Raji (cell line): ENCODE data around the gene CCR9.

Experiments used
- POLR2A ChIP-seq: IDR thresholded peaks from 2 replicates; pipeline ENCODE4 v1.6.1; 2011; ENCODE audit warnings: low read depth, low read length, control low read depth; ENCODE audit not compliant: insufficient read depth

CCR9 gene, protein sequence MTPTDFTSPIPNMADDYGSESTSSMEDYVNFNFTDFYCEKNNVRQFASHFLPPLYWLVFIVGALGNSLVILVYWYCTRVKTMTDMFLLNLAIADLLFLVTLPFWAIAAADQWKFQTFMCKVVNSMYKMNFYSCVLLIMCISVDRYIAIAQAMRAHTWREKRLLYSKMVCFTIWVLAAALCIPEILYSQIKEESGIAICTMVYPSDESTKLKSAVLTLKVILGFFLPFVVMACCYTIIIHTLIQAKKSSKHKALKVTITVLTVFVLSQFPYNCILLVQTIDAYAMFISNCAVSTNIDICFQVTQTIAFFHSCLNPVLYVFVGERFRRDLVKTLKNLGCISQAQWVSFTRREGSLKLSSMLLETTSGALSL

DNA sequence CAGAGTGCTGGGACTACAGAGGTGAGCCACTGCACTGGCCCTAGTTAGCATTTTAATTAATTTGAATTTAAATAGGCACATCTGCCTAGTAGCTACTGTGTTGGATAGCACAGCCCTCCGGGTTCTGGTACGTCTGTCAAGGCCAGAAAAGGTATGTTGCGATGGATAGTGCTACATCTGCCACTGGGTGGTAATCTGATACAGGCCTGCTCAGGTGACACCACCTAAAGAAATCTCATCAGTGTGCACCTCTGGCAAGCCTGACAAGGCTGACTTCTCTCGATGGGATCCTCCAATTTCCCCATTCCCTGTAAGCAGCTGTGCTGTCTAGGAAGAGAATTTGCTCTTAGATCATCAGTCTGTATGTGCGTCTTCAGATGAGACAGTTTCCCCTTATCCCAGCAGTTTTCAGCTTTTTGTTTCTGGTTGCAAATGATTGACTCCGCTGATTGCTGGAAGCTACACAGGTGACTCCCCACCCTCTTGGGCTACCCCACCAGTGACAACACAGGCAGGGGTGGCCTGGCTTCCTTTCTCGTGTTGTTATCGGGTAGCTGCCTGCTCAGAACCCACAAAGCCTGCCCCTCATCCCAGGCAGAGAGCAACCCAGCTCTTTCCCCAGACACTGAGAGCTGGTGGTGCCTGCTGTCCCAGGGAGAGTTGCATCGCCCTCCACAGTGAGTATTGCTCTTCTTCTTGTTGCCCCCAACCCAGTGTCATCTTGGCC lies at the start of gene CCR9:
CCR9 (plus strand) TSS at position 565 of the 727 bp plus-strand sequence. CDS start 8,391 bp downstream, outside the sequence.
- no peak for TF ChIP-seq POLR2A

DNA sequence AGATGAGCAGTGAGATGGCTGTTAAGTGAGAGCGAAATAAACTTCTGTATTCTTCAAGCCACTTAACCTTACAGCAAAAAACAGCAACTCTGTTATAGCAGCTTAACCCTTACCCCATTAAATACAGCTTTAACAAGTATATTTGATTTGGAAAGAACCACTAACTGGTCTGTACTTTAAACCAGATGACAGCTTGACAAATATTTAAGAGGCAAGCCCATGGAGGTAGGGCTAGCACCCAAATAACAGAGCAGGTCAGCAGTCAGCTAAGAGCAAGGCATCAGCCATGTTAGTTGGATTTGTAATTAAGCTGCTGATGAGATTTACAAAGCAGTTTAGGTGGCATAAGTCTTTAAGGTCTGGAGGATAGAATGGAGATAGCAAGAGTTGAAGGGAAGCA lies 47.9 kb upstream of the CCR9 start:
- TF ChIP-seq POLR2A: no peak

DNA sequence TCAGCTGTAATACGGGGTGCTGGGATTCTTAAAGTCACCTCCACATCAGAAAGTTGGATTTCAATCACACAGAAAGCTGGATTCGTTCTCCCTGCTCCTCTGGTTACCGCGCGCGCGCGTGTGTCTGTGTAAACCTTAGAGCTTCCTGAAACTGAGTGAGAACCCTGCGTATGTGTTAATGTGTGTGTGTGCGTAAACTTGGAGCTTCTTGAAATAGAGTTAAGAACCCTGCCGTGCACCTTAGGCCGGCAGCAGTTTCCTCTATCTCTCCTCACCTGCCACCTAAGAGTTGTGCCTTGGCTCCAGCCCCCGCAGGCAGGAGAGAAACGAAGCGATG lies 45.0 kb upstream of the CCR9 start:
- no peak for TF ChIP-seq POLR2A

DNA sequence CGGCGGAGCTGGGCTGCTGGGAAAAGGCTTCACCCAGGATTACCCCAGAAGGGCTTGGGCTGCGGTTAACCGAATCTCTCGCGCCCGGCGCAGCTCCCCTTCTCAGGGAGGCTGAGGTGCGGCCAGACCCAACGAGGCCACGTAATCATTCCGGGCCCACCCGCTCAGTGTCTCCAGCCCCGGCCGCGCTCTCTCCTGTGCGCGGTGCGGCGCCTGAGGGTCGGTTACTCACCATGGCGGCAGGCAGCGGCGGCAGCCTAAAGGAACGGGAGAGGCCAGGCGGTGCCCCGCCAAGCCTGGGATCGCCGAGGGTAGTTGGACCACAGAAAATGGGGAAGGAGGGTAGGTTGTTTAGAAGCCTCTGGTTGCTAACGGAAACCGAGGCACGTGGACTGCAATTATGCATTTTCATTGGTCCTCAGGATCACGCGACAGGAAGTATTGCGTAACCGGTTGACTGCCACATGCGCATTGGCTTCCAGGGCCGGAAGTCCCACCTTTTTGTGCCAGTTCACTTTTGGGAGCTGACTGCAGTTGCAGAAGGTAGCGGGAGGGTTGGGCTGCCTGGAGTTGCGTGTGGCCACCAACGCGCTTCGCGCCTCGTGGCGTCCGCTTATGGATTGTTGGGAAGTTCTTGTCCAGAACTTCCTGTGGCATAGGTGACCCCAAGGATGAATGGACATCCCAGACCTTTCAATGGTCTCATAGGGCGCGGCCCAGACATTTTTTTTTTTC lies 44.4 kb upstream of the CCR9 start, which contains the start of gene LZTFL1:
LZTFL1 (minus strand) TSS at position 363 of the 735 bp plus-strand sequence; CDS start at position 235, 128 bp downstream.
- peak; percentile 79 for TF ChIP-seq POLR2A

DNA sequence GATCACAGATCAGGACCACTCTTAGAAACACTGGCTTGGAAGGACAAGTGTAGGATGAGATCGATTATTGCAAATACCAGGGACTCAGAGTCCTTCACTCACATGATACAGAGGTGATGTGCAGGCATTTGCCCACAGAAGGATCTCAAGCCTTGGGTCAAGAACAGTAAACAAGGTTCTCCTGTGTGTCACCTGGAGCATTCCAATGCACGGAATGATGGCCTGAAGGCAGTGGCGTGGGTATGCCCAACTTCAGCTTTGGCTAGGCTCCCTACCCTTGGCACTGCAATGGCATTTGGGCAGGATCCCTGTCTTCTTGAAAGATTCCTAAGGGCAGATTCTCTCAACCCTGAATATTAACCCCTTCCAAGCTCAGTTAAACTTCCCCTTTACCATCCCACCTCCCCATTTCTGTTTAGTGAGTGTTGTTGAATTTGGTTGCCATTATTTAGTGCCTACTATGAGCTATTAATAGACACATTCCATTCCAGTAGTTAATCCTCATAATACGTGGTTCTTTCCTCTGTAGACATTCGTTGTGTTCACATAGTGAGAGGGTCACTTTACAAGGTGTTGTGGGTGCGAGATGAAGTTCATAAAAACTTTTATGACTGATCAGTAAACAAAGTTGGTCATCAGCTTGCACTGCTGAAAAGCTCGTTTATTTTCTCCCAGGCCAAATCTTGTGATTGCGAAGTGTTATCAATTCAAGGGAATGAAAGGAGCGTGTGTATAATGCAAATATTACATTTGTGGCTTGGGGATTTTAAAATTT lies 43.3 kb upstream of the CCR9 start:
- no peak for TF ChIP-seq POLR2A

DNA sequence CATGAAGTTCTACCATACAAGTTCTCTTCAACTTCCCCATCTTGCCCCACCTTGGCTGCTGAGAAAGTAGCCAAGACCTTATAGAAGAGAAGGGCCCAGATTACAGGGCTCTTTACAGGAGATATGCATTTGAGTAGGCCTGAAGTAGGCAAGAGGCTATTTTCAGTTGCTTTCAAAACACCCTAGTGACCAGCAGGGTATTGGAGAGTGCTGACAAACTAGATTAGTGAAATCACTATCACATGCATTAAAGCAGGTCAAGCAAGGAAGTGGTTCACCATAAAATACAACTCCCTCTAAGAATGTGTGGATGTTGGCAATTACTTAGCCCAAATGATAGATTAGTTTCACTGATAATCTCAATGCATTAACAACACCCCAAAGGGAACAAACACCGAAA lies 41.7 kb upstream of the CCR9 start:
- TF ChIP-seq POLR2A: no peak

DNA sequence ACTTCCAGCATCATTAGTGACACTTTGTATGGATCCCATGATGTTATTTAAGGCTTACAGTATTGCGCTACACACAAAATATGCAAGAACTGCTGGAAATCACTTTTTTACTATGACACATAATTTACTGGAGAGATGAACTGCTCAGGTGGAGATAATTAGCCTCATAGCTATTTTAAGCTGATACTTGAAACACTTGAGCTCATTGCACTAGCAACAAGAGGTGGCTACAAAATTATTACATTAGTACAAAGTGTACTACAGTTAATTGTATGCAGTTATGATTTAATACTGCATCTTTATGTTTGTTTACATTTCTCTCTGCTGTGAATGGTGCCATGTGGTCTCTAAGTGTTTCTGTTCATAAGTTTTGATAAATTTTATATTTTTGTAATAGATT lies 38.0 kb upstream of the CCR9 start:
- TF ChIP-seq POLR2A: no peak

DNA sequence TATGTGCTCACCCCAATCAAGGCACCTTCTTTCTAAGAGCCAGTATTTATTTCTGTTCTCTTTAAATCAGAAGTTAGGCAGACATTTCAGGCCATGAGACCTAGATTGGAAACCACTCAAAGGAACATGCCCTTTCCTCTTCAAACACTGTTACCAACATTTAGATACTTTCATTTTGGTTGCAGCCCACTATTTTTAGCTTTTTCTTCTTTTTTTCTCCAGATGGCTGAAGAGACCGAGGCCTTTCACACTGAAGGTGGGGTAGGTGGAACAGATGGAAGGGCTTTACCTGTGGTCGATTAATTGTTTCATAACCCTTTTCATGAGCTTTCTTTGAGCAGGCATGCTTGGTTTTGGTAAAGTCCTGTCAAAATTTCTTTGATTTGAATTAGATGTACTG lies 33.5 kb upstream of the CCR9 start:
- TF ChIP-seq POLR2A: no peak

DNA sequence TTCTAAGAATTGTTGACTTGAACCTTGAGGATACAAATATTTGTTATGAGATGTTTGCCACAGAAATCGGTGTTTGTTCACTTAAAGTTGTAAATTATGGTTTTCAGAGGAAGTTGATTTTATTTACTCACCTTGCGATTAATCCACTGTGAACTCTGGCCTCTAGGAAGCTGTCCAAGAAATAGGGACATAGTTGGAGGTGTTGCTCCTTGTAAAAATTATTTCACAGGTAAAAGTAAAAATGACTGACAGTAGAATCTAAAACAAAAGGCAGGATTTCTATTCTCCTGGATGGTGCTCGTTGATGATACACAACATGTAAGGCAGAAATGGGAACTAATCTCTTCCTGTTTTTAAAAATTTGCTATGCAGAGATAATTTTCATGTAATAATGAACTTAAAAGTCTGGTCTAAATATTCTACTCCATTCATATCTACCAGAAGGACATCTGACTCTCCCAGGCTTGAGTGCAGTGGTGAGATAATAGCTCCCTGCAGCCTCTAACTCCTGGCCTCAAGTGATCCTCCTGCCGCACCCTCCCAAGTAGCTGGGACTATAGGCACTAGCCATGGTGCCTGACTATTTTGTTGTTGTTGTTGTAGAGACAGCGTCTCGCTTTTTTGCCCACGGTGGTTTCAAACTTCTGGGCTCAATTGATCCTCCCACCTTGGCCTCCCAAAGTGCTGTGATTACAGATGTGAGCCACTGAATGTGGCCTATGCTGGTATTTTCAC lies 27.4 kb upstream of the CCR9 start:
- TF ChIP-seq POLR2A: no peak

DNA sequence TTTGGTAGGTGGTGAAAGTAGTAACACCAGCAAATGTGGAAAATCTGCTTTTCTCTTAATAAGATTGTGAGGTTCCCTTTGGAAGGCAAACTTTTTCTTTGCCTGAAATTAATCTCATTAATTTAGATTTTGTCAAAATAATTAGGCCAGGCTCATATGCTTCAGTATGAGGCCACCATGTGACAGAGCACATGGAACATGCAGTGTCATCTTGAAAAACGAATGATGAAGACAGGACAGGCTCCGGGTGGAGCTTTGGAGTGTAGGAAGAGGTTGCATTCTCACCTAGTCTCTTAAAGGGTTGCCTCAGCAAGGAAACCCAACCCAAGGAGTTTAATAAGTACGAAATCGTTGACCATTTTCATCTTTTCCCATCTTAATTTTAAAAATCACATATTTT lies 25.9 kb upstream of the CCR9 start:
- TF ChIP-seq POLR2A: no peak

DNA sequence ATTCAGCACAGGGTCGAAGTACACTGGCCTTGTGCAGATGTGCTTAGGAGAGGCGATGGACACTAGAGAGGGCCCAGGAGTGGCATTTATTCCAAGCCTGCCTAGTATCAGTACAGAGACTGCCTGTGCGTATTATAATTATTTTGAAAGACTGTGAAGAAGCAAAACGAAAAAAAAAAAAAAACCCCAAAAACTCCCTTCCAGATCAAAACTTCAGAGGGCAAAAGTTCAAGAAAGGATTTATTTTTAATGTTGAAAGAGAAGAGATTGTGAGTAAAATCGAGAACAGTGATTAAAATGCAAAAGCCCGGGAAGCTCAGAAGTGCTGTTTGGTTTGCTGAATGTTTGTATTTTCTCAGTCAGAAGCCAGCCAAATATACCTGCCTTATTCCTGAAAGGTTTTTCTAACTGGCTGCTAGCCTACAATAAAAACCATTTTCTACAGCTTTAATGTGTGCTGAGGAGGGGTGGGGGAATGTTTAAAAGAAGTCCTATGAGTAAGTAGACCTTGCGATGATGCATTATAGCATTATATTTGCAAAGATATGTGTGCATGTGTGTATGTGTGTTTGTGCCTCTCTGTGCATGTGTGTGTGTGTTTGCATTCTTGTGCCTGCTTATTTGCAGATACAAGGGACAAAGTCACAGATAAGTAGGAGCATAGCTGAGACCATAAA lies 25.2 kb upstream of the CCR9 start:
- TF ChIP-seq POLR2A: no peak

DNA sequence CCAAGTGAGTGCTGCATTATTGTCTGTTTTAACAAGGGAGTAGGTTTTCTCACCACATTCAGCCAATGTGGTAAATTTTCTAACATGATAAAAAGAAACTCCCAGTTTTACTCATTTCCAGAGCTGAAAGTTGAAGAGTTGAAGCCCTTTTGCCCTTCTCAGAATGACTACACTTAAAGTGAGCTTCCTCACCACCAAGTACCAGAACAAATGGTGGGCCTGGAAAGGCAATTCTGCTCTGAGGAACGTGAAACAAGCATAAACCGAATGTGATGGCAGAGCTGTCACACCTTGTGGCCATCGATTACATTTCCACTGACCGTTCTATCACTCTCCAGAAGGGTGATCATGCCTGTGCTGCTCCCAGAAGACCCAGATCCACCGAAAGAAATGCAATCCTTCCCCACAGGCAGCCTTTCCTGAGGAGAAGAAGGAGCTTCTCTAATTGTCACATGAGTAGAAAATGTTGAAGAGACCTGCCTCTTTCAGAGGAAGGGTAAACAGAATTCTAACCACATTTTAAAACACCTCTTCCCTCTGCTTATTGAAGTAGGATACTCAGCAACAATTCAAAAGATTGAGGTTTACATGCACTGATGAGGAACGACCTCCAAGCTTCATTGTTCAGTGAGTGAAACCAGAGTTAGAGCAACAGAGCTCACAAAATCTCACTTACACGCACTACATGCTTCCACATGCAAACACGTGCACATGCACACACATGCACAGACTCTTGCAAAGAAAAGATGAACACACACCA lies 21.4 kb upstream of the CCR9 start:
- TF ChIP-seq POLR2A: no peak

DNA sequence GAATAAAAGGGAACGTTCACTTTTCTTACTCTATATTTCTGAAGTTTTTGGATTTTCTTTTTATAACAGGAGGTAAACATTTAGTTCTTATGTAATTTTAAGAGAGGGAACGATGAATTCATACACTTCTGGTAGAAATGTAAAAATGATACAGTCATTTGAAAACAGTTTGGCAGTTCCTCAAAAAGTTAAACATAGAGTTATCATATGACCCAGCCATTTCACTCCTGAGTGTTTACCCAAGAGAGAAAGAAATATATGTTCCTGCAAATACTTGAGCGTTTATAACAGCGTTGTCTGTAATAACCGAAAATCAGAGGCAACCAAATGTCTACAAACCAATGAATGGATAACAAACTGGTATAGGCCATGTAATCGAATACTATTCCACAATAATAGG lies 20.8 kb upstream of the CCR9 start:
- no peak for TF ChIP-seq POLR2A
